ENCODE measurements around the gene SF3A1. TPM values are rescaled to one million over a fixed set of nuclear protein-coding genes. Genes with fewer than 3 reads are reported as not detected.

The SF3A1 gene
- total RNA-seq, 1 experiment from 2014 or later = 230 TPM

GRCh38 chr22:30335236-30335635 is 21.5 kb downstream of the SF3A1 start:
- DNase-seq (ENCODE audit: low read depth, low spot score) (no peak), ATAC-seq (no peak)
- no peak overlapping the region for H3K4me3 ChIP-seq (replicated peaks in 1 of 2; ENCODE audit: low read depth in 1 of 2, low read length in 2 of 2)
- ChIA-PET POLR2A (no interaction called here), CTCF (no interaction called here), RAD21 (ENCODE audit: low non-redundant PET in 1 of 2, low total read pairs in 2 of 2, uncharacterized antibody in 2 of 2, unreplicated experiment in 2 of 2) (no interaction called here)
- intact Hi-C loops (cut with micrococcal nuclease) = no loop called here
- no peak overlapping the region for H3K27ac ChIP-seq (ENCODE audit: low read depth, low read length)
- no peak overlapping the region for H2AFZ ChIP-seq (ENCODE audit: low read depth, low read length, poor library complexity, severe bottlenecking)
- no peaks in the 10 kb centered on the region for H3K79me2 ChIP-seq (ENCODE audit: insufficient read depth, low read length)
- H4K20me1 ChIP-seq (ENCODE audit: insufficient read depth) = no peaks in the 10 kb centered on the region
- H3K4me2 ChIP-seq (ENCODE audit: low read length) = no peak overlapping the region
- no peaks in the 10 kb centered on the region for H3K4me1 ChIP-seq (ENCODE audit: control insufficient read depth in 1 of 2, insufficient read depth in 2 of 2, low read length in 2 of 2)
- TF ChIP-seq FOSL1 (IDR thresholded peaks at IDR 0.05; ENCODE audit: low read depth) (no peak), ATF3 (IDR thresholded peaks at IDR 0.05) (no peak), JUND (IDR thresholded peaks at IDR 0.05) (no peak), RAD21 (IDR thresholded peaks at IDR 0.05; ENCODE audit: low read depth) (no peak), SIN3A (IDR thresholded peaks at IDR 0.05; ENCODE audit: low read depth) (no peak), MAX (IDR thresholded peaks at IDR 0.05) (no peak), TCF7L2 (IDR thresholded peaks at IDR 0.05; ENCODE audit: borderline replicate concordance, extremely low read depth, insufficient read depth, insufficient read length) (no peak), ZNF274 (IDR thresholded peaks at IDR 0.05; ENCODE audit: low read depth, low read length) (no peak), CEBPB (IDR thresholded peaks at IDR 0.05; ENCODE audit: low read depth) (no peak), EZH2phosphoT487 (IDR thresholded peaks at IDR 0.05; ENCODE audit: borderline replicate concordance) (no peak), POLR2A (IDR thresholded peaks at IDR 0.05; ENCODE audit: borderline replicate concordance, extremely low read depth, insufficient read depth, insufficient read length) (no peak), CBX3 (IDR thresholded peaks at IDR 0.05; ENCODE audit: low read depth) (no peak), SP1 (IDR thresholded peaks at IDR 0.05; ENCODE audit: low read depth) (no peak), EGR1 (IDR thresholded peaks at IDR 0.05; ENCODE audit: low read depth) (no peak), POLR2AphosphoS5 (IDR thresholded peaks at IDR 0.05; ENCODE audit: low read depth, low read length) (no peak)
- TF ChIP-seq, protein P1, sequence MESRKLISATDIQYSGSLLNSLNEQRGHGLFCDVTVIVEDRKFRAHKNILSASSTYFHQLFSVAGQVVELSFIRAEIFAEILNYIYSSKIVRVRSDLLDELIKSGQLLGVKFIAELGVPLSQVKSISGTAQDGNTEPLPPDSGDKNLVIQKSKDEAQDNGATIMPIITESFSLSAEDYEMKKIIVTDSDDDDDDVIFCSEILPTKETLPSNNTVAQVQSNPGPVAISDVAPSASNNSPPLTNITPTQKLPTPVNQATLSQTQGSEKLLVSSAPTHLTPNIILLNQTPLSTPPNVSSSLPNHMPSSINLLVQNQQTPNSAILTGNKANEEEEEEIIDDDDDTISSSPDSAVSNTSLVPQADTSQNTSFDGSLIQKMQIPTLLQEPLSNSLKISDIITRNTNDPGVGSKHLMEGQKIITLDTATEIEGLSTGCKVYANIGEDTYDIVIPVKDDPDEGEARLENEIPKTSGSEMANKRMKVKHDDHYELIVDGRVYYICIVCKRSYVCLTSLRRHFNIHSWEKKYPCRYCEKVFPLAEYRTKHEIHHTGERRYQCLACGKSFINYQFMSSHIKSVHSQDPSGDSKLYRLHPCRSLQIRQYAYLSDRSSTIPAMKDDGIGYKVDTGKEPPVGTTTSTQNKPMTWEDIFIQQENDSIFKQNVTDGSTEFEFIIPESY (IDR thresholded peaks at IDR 0.05; ENCODE audit: extremely low read depth, insufficient replicate concordance, low read length) = no peak
- TF ChIP-seq, protein P2, sequence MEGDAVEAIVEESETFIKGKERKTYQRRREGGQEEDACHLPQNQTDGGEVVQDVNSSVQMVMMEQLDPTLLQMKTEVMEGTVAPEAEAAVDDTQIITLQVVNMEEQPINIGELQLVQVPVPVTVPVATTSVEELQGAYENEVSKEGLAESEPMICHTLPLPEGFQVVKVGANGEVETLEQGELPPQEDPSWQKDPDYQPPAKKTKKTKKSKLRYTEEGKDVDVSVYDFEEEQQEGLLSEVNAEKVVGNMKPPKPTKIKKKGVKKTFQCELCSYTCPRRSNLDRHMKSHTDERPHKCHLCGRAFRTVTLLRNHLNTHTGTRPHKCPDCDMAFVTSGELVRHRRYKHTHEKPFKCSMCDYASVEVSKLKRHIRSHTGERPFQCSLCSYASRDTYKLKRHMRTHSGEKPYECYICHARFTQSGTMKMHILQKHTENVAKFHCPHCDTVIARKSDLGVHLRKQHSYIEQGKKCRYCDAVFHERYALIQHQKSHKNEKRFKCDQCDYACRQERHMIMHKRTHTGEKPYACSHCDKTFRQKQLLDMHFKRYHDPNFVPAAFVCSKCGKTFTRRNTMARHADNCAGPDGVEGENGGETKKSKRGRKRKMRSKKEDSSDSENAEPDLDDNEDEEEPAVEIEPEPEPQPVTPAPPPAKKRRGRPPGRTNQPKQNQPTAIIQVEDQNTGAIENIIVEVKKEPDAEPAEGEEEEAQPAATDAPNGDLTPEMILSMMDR (IDR thresholded peaks at IDR 0.05 in 2 of 3, conservative IDR thresholded peaks at IDR 0.05 in 1 of 3; ENCODE audit: borderline replicate concordance in 1 of 3, insufficient read depth in 1 of 3, low read depth in 2 of 3, low read length in 2 of 3) = no peak
- no peaks in the 10 kb centered on the region for H3K9me2 ChIP-seq (ENCODE audit: insufficient read depth)
- no peaks in the 10 kb centered on the region for H3K9me3 ChIP-seq (ENCODE audit: control insufficient read depth in 1 of 2, insufficient read depth in 1 of 2, low read depth in 1 of 2, low read length in 2 of 2)
- BruUV-seq (replicated peaks) = no TSS peak
- peaks cover 52 to 80% of the 10 kb centered on the region in 2 experiments; a peak in 3 of 4 replicates for H3K36me3 ChIP-seq (ENCODE audit: control insufficient read depth in 1 of 2, insufficient read depth in 2 of 2, low read length in 2 of 2)
- no peak overlapping the region for H3K9ac ChIP-seq (ENCODE audit: low read length)
- H3K27me3 ChIP-seq (ENCODE audit: insufficient read depth, low read length) = no peaks in the 10 kb centered on the region
